Inflammatory macrophage (primary cell): ENCODE data around the gene SERGEF.
"Not testable (repeated sequence)": the region's sequence is repeated elsewhere in the genome, so short reads cannot be mapped to it uniquely, and the experiment has no call there.

Experiments used
- DNase-seq, 2 donors: peaks; one replicate each; pipeline ENCODE4 v3.0.0-alpha.2; 2020 to 2022

The SERGEF gene

DNA sequence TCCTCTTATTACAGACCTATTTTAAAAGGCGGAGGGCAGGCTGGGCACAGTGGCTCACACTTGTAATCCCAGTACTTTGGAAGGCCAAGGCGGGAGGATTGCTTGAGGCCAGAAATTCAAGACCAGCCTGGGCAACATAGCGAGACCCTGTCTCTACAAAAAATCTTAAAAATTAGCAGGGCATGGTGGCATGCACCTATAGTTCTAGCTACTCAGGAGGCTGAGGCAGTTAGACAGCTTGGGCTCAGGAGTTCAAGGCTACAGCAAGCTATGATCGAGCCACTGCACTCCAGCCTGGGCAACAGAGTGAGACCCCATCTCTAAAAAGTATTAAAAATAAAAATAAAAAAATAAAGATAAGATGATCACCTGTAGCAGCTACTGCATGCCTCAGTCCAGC, 12.7 kb downstream of the SERGEF start:
- DNase-seq: not testable (repeated sequence)

DNA sequence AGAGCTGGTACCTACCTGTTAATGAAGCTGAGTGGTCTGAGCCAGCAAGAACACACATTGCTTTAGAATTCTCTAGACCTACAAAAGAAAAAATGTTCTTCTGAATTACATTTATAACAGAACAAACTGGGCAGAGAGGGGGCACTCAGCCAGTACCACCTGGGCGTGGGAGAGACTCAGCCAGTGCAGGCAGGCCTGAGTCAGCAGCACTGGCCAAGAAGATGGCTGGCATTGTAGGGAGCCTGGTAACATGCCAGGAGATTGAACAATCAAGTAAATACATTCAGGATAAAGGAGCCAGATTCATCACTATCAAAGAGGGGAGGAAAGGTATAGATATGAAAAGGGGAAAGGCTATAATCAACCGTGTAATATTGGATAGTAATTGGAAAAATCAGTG, 19.9 kb downstream of the SERGEF start:
- no peak for DNase-seq

DNA sequence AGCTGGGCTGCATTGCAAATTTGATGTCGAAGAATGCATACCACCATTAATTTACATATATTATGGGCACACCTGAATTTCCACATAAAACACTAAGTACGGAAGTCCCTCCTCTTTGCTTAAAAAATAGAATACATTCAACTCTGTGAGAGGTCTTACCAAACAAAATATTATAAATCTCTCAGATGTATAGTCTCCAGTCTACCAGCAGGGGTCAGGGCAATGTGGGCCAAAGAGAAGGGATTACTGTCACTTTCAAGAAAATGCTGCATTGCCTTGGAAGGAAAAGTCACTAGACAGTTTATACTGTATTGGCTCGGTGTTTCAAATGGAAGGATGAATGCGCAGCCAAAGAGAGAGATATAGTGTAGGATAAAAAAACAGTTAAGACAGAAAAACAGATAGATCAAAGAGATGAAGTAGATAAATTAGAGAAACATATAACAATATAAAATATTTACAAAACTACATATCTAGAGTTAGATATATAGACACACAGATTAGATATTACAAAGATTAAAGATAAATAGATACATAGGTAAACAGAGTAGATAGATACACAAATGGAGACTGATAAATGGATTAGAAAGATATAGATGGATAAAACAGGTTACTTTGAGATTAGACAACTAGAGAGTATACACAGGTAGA, 20.9 kb downstream of the SERGEF start:
- peak; percentile 47 to 49 for DNase-seq

DNA sequence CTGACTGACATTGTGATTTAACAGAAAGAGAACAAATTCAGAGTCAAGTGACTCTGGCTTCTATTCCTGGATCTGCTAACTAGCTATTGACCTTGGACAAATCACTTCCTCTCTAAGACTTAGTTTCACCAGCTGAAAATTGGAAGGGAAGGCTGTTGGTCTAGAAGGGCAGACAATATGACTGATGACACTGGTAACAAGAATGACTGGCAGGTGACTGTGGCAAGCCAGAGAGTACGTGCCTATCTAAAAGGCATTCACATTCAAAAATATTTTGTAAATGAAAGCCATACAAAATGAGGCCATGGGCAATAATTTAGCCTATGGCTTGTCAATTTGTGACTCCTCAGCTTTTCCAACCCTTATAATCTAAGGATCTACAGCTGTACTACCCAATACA, 23.5 kb downstream of the SERGEF start:
- DNase-seq: peak in 1 of 2 donors; percentile 20

DNA sequence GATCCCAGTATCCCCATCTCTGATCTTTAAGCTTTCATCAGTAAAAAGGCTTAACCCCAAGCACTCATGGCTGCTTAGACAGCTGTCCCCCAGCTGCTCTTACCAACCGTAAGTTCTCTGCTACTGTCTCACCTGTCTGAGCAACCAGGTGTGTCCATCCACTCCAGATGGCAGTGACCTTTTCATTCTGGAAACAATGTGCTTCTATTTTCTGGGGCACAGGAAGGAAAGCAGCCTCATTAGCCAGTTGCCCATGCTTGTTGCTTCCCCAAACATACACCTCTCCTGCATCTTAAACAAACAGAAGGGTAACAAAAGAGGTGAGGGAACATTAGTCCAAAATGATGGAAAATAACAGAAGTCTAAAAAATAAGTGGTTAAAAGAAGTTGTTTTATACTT, 24.4 kb downstream of the SERGEF start:
- no peak for DNase-seq

DNA sequence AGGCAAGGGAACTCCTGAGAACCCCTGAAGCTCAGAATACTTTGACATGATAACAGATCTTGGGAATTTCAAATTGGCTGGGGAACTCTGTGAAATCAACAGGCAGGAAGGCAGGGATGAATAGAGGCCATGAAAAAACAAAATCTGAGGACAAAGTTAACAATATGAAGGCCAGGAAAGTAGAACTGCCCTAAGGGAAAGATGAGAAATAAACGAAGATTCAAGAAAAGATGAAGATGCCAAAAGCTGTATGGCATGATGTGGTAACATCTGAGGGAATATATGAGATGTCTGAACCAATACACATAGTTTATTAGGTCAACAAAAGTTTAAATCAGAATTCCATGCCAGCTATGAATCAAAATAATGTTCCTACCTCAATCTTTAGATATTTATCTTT, 25.0 kb downstream of the SERGEF start:
- no peak for DNase-seq

DNA sequence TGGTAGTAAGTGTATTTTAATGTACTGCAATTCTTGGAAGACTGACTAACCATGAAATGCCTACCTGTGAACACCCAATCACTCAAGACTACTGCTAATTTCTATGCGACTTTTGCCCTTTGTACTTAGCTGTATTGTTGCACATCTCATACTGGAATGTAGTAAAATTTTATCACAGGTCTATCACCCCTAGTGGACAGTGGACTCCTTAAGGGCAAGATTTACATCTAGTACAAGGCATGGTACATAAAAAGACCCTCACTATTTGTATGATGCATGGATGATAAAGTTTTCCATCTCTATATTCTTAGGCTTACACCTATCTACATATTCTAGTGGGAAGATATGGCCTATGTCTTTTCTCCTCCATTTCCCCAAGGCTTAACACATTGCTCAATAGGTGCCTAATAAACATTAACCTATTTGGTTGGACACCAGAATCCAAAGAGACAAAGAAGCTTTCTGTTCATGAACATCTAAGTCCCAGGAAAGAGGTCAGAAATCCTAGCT, 26.1 kb downstream of the SERGEF start:
- no peak for DNase-seq

DNA sequence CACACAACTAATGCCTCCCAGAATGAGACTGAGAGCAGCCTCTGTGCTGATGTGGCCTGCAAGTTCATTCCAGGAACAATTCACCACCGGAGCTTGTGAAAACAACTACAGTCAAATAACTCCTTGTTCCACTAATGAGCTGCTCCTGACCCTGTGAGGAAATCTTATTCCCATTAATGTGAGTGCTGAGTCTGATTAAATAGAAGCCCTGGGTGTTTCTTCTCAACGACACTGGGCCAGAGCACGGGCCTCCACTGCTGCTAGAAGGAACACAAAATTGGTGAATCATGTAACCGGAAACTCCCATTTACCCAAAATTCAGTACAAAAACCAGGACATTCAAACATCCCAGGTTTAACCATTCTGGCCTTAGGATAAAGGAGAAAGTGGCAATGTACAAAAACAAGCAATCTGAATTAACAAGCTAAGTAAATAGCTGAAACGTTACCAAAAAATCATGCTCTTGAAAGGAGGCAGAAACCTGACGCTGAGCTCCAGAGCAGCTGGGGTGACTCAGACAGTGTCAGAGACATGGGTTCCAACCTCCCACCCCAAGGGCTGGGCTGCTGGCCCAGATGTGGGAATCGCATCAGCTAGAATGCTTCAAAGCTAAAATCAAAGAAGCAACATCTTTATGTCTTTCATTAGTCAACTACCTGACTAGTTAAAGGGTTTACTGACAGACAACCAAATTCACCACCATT, 26.7 kb downstream of the SERGEF start:
- no peak for DNase-seq

DNA sequence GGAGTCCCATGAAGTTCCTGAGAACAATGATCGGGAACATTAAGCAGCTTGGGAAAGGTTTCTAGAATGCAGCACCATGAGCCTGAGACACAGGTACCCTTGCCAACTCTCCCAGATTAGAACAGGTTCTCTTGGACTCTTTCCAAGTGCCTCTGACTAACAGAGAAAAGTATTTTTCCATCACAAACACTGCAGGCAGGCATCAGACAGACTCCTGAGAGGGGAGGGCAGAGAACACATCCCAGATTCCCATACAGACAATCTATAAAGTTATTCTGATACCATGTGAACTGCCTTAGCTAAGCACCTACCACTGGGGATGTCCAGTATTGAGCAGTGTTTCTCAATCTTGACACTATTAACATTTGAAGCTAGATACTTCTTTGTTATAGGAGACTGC, 27.3 kb downstream of the SERGEF start:
- no peak for DNase-seq

DNA sequence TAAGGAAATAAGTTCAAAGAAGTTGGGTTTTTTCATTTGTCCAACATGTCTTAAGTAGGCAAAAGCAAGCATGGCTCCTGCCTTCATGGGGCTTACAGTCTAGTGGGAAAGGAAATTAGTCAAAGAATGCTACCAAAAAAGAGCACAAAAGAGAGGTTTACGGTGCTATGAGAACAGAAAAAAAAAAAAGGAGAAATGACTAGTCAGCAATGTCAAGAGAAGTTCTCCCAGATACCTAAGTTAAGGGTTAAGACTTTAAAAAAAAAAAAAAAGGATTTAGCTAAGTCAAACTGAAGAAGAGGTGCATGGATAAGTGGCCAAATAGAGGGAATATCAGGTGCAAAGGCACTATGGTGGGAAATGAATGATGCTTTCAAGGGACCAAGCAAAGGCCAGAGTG, 29.3 kb downstream of the SERGEF start:
- DNase-seq: no peak

DNA sequence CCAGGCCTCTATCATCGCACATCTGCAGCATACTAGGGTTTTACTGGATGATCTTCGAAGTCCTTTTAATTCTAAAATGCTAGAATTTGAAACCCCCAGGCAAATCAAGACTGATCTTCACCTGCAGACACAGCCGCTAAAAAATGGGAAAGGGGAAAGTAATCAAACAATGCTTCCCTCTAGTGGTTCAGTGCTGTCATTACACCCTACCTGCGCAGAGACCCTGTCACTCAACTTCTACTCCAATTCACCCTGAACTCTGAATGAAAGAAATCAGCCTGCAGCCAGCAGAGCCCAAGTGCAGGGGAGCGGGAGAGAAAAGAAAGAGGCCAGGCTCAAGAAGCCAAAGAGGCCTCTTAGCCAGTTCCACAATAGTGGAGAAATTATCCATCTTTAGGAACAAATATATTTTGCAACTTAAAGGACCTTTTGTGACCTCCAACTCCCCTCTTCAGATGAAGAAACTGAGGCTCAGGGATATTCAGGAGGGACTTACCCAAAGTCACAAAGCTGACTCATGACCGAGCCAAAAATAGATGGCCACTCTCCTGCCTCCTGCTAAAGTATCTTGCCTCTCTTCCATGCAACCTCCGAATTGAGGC, 33.0 kb downstream of the SERGEF start:
- peak; percentile 17 to 21 for DNase-seq

DNA sequence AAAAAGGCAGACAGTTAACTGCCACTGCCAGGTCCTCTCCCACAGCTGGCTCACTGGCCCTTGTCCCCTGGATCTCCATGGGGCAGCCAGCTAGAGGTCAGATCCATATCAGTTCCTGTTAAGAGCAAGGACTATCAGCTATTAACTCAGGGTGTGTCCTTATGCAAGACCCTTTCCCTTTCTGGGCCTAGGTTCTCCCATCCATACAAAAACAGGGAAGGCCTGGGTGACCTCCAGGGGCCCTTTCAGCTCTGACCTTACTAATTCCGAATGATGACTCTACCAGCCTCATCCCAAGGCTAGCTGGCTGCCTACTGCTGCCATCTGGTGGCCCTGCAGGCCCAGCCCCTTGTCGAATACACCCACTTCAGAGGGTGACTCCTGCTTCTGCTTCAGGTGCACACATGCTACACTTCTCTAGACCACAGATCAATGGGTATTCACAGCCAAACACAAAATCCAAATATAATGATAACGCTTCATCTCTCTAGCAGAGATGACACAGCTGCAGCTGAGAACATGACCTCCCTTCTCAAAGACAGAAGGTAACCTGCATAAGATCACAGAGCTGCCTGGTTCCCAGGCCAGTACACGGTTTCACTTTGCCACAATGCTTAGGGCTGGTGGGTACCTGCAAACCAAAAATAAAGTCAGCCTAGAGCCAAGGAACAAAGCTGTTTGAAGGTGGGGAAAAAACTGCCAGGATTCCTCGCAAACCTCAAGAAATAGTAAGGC, 34.1 kb downstream of the SERGEF start:
- peak; percentile 13 to 47 for DNase-seq

DNA sequence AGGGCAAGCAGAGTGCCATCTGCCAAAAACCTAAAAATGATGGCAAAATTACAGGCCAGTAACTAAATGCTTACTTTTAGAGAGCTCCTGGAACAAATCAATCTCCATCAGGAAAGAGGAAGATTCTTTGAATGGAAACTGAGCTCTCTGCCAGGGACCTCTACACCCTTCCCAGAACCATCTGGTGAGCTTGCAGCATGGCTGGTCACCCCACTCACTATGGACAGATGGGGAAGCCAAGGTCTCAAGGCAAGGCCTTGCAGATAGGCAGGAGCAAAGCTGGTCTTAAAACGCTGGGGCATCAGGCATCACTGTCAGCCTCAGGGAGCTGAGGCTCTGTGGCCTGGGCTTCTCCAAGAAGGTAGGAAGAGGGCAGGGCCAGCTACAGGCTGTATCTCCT, 36.2 kb downstream of the SERGEF start:
- DNase-seq: no peak

DNA sequence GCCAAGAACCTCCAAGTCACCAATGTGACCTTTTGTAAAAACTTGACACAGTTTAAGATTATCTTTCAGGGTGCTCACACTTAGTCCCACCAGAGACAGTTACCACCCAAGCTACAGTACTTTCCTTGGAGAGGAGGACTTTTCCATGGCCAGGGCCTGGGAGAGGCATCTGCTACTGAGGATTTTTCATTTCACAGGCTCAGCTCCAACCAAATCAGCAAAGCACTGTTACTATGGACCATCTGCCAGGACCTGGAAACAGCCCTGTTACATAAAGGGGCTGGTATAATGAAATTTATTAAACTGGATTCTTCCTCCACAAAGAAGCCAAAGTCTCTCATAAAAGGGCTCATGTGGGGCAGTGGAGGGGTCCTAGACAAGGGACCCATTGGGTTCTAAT, 38.6 kb downstream of the SERGEF start:
- no peak for DNase-seq

DNA sequence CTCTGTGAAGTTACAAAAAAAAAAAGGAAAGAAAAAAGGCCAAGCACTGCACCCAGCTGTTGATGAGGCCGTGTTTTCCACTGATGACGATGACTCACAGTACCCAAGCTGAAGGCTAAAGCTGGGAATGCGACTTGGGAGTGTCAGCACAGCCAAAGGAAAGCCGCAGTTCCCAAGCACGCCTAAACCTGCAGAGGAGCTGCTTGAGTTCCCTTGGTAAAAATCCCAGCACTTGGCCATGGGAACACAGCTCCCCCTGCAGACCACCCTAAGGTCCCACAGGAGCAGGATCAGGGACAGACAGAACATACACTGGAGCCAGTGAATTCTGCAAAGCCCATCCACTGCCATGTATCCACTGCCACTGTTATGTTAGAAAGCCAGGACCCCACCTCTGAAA, 39.9 kb downstream of the SERGEF start:
- no peak for DNase-seq

DNA sequence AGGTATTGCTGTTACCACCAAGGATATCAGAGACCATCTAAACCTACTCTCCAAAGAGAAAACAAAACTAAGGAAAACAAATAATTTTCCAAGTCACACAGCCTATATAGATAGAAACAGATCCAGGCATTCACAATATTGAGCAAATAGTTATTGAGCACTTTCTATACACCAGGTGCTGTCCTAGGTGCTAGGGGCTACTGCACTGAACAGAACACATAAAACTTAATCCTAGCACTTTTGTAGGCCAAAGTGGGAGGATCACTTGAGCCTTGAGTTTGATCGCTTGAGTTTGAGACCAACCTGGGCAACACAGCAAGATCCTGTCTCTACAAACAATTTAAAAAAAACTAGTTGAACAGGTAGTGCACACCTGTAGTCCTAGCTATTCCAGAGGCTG, 44.6 kb downstream of the SERGEF start:
- DNase-seq: no peak

DNA sequence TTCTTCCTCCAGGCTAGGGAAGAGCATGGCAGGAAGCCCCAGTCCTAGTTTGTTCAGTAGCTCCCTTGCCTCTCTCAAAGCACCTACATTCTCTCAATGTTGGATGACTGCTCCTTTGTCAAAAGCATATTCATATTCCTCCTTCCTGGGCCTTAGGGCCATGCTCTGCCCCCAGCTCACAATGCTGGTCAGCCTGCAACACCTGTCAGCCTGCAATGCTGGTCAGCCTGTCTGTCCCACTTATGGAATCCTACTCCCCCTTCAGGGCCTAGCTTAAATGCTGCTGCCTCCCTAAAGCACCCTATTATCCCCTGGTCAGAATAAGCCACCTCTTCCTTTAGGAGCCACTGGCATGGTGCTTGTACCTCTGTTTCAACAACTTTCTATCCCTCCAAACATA, 45.2 kb downstream of the SERGEF start:
- DNase-seq: no peak

DNA sequence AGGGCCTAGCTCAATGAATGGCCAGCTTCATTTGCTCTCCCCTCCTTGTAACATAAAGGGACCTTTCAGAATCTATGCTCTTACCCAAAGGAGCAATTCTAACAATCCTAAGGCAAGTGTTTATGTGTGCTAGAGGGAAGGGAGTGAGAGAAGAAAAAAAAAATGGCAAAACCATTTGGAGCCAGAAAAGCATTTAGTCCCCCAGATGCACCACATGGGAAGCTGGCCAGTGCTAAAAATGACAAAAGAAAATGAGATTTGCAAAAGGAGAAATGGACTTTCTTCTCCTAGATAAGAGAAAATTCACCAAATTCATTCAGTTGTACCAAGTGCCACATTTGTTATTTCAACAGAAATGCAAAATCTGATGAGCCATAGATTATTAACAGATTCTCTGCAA, 52.8 kb downstream of the SERGEF start:
- no peak for DNase-seq

DNA sequence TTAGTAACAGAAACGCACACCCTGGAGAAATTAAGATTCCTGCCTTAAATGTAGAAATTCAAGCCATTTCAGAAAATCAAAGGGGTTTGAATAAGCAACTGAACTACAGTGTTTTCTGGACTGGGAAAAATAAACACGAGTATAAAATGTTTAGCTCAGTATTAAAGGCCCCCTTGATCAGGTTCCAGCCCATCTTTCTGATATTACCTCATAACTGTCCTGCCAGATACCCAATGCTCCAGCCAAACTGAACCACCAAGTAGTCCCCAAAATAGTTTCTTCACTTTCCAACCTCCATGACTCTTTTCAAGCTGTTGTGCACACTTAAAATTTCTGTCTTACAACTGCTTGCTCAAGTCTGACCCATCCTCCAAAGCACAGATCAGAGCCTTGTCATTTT, 54.4 kb downstream of the SERGEF start:
- DNase-seq: no peak

DNA sequence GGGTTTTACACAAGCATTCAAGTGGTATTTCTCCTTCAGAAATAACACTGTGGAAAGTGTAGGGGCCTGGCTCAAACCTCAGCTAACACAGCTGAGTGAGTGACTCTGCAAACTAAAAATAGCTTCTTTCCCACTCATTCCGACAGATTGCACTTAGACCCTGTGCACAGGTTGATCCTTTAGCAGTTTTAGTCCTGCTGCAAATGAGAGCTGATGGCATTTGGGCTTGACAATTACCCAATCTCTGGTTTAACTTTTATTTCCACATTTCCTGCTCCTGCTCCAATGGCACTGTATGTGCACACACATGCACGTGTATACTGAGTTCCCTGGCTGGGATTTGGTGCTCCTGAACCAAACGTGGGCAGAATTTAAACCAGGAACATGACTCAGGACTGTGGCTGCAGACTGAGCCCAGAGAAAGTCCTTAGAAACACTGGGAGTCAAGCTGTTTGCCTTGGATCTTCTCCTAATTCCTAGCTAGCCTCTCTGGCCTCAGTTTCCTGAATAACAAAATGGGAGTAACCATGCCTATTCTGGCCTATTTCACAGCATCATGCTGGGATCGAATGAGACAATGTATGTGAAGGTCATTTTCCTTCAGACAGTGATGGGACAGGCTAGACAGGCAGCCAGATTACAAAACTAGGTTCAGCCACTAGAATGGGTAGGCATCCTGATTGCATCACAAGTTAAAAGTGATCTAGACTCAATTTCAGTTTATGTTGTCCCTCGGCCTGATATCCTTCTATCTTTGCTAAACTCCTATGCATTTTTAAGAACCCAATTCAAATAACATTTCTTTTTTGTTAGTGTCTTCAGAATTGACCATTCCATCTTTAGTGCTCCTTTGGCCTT, 58.2 kb downstream of the SERGEF start:
- peak; percentile 50 to 54 for DNase-seq

DNA sequence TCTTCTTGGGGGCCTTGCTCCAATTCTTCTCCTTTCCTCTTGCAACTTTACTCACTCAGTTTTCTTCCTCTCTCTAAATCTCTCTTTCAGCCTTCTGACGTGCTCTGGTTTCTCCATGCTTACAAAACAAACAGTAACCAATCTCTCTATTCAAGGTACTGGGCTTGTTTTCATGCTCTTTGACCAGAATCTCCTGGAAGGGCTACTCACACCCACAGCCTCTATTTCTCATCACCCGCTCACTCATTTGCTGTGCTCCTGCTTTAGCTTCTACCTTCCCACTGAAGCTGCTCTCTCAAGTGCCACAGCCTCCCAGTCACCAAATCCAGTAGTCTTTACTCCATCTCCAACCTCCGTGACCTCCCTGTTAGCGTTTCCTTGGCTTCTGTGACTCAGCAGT, 60.4 kb downstream of the SERGEF start:
- DNase-seq: no peak

DNA sequence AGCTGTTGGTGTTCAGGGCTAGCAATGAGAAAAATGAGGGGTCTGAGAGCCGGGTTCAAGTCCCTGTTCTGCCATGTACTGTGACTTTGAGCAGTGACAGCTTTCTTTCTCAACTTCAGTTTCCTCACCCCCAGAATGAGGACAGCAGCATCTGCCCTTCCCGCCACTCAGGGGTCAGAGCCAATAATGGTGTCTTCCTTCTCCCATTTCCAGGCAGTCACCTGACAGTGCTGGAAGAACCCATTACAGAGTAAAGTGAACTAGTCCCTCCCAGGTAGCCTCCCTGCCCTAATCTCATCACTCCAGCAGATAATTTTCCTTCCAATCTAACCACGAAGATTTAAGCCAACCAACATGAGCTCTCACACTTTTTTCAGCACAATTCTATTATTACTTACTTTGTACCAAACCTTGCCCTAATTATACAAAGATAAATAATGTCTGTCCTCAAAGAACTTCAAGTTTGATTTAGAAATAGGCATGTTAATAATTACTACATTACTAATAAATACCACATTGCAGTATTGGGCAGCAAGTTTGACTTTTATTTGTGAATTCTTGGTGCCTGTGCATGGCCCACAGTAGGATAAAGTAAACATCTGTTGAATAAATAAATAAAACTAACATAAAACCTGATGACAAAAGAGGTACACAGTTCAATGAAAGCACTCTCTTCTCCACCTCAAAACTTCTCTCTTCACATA, 61.0 kb downstream of the SERGEF start:
- DNase-seq: no peak
